GM12878 (cell line): ENCODE results near the gene FBXL19. TPM values are rescaled to one million over a fixed set of nuclear protein-coding genes. Genes with fewer than 3 reads are reported as not detected.

Experiments used
- CEBPZ ChIP-seq: fragments of 150-350 bp; IDR thresholded peaks from 2 replicates; pipeline ENCODE4 v1.6.1; 2016; ENCODE audit warnings: low read depth, low read length
- DPF2 ChIP-seq: fragments of 450-650 bp; IDR thresholded peaks from 2 replicates; pipeline ENCODE4 v1.6.1; 2017; ENCODE audit warnings: mild to moderate bottlenecking
- IKZF1 ChIP-seq: fragments of 450-650 bp; conservative IDR thresholded peaks from 2 replicates; pipeline ENCODE4 v1.6.1; 2017; ENCODE audit warnings: antibody characterized with exemption, mild to moderate bottlenecking
- MEF2B ChIP-seq: fragments of 450-650 bp; IDR thresholded peaks from 2 replicates; pipeline ENCODE4 v1.6.1; 2018; ENCODE audit warnings: mild to moderate bottlenecking, moderate library complexity; ENCODE audit not compliant: partially characterized antibody, poor library complexity, severe bottlenecking
- MYC ChIP-seq: IDR thresholded peaks from 2 replicates; pipeline ENCODE4 v1.6.1; 2011; ENCODE audit warnings: mild to moderate bottlenecking, low read length, moderate library complexity, inconsistent platforms; ENCODE audit not compliant: insufficient read depth, insufficient replicate concordance, insufficient read length, severe bottlenecking
- NKRF ChIP-seq: fragments of 450-650 bp; conservative IDR thresholded peaks from 2 replicates; pipeline ENCODE4 v1.6.1; 2017; ENCODE audit warnings: mild to moderate bottlenecking, moderate library complexity
- POLR2A ChIP-seq: IDR thresholded peaks from 2 replicates; pipeline ENCODE4 v1.6.1; 2011; ENCODE audit warnings: low read depth, mild to moderate bottlenecking, low read length
- RAD21 ChIP-seq: IDR thresholded peaks from 2 replicates; pipeline ENCODE4 v1.6.1; 2011; ENCODE audit warnings: mild to moderate bottlenecking, low read depth, low read length, moderate library complexity; ENCODE audit not compliant: insufficient read depth
- RUNX3 ChIP-seq: IDR thresholded peaks from 2 replicates; pipeline ENCODE4 v1.6.1; 2012; ENCODE audit warnings: low read length, inconsistent platforms
- SIX5 ChIP-seq: IDR thresholded peaks from 2 replicates; pipeline ENCODE4 v1.6.1; 2011; ENCODE audit warnings: mild to moderate bottlenecking, low read depth, low read length, moderate library complexity; ENCODE audit not compliant: severe bottlenecking
- SREBF2 ChIP-seq: IDR thresholded peaks from 2 replicates; pipeline ENCODE4 v1.6.1; 2012; ENCODE audit warnings: mild to moderate bottlenecking, low read length
- polyA plus RNA-seq, 11 experiments: library from polyadenylated mRNA; depleted of rRNA in 4 of 11; unstranded in 6 of 11; stranded (reverse) in 5 of 11; fragments of >200 nt; fragmentation: Nextera tagmentation in 4 of 11; fragmentation: Illumina TruSeq in 1 of 11; extraction: Ambion mirVana in 4 of 11; extraction: Trizol in 1 of 11; gene quantifications; 1 replicate in 1 of 11; 2 replicates in 10 of 11; pipeline versions ENCODE4 v1.2.1 to v1.2.3, GENCODE V29; 2011 to 2016; ENCODE audit warnings: inconsistent platforms in 2 of 11, missing spikeins in 2 of 11, low read depth in 1 of 11
- total RNA-seq, 4 experiments: library from RNA; depleted of rRNA in 3 of 4; stranded (reverse); fragments of >200 nt in 3 of 4; fragmentation: Illumina TruSeq in 1 of 4; extraction: Trizol in 1 of 4; gene quantifications; 2 replicates each; pipeline versions ENCODE4 v1.2.1 to v1.2.3, GENCODE V29; 2013 to 2021
- TF ChIP-seq, protein P1 (sequence below): IDR thresholded peaks from 2 replicates; pipeline ENCODE4 v1.6.1; 2012; ENCODE audit warnings: low read length, inconsistent platforms
- TF ChIP-seq, protein P2 (sequence below): IDR thresholded peaks from 2 replicates; pipeline ENCODE4 v1.6.1; 2011; ENCODE audit warnings: low read depth, mild to moderate bottlenecking, low read length, moderate library complexity, borderline replicate concordance; ENCODE audit errors: extremely low read depth
- TF ChIP-seq, protein P3 (sequence below): fragments of 450-650 bp; IDR thresholded peaks from 2 replicates; pipeline ENCODE4 v1.6.1; 2017; ENCODE audit warnings: mild to moderate bottlenecking
- TF ChIP-seq, protein P4 (sequence below): fragments of 450-650 bp; IDR thresholded peaks from 2 replicates; pipeline ENCODE4 v1.6.1; 2016; ENCODE audit warnings: mild to moderate bottlenecking, moderate library complexity, borderline replicate concordance

Gene FBXL19
- total and polyA plus RNA-seq, 10 of the 15 experiments (the other 5 are each of a cell fraction or from before 2014, with no cell fraction given), result 0.02 to 32.1 (median 6.8) TPM; not detected in 1

- TF ChIP-seq CEBPZ (no peak), SIX5 (no peak), RAD21 (peak; percentile 57), POLR2A (peak; percentile 39), DPF2 (0 out of 2 replicates have a peak, but pooled peaks have one; percentile 18), NKRF (no peak), IKZF1 (peak; percentile 46; the same call in 1 of the 2 replicates), RUNX3 (peak; percentile 20; the same call in 1 of the 2 replicates), MYC (peak; percentile 21), MEF2B (peak; percentile 42), SREBF2 (no peak)
- TF ChIP-seq, protein P1, sequence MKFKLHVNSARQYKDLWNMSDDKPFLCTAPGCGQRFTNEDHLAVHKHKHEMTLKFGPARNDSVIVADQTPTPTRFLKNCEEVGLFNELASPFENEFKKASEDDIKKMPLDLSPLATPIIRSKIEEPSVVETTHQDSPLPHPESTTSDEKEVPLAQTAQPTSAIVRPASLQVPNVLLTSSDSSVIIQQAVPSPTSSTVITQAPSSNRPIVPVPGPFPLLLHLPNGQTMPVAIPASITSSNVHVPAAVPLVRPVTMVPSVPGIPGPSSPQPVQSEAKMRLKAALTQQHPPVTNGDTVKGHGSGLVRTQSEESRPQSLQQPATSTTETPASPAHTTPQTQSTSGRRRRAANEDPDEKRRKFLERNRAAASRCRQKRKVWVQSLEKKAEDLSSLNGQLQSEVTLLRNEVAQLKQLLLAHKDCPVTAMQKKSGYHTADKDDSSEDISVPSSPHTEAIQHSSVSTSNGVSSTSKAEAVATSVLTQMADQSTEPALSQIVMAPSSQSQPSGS, result no peak
- TF ChIP-seq, protein P2, sequence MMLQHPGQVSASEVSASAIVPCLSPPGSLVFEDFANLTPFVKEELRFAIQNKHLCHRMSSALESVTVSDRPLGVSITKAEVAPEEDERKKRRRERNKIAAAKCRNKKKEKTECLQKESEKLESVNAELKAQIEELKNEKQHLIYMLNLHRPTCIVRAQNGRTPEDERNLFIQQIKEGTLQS, result no peak
- TF ChIP-seq, protein P3, sequence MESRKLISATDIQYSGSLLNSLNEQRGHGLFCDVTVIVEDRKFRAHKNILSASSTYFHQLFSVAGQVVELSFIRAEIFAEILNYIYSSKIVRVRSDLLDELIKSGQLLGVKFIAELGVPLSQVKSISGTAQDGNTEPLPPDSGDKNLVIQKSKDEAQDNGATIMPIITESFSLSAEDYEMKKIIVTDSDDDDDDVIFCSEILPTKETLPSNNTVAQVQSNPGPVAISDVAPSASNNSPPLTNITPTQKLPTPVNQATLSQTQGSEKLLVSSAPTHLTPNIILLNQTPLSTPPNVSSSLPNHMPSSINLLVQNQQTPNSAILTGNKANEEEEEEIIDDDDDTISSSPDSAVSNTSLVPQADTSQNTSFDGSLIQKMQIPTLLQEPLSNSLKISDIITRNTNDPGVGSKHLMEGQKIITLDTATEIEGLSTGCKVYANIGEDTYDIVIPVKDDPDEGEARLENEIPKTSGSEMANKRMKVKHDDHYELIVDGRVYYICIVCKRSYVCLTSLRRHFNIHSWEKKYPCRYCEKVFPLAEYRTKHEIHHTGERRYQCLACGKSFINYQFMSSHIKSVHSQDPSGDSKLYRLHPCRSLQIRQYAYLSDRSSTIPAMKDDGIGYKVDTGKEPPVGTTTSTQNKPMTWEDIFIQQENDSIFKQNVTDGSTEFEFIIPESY, result peak; percentile 98
- TF ChIP-seq, protein P4, sequence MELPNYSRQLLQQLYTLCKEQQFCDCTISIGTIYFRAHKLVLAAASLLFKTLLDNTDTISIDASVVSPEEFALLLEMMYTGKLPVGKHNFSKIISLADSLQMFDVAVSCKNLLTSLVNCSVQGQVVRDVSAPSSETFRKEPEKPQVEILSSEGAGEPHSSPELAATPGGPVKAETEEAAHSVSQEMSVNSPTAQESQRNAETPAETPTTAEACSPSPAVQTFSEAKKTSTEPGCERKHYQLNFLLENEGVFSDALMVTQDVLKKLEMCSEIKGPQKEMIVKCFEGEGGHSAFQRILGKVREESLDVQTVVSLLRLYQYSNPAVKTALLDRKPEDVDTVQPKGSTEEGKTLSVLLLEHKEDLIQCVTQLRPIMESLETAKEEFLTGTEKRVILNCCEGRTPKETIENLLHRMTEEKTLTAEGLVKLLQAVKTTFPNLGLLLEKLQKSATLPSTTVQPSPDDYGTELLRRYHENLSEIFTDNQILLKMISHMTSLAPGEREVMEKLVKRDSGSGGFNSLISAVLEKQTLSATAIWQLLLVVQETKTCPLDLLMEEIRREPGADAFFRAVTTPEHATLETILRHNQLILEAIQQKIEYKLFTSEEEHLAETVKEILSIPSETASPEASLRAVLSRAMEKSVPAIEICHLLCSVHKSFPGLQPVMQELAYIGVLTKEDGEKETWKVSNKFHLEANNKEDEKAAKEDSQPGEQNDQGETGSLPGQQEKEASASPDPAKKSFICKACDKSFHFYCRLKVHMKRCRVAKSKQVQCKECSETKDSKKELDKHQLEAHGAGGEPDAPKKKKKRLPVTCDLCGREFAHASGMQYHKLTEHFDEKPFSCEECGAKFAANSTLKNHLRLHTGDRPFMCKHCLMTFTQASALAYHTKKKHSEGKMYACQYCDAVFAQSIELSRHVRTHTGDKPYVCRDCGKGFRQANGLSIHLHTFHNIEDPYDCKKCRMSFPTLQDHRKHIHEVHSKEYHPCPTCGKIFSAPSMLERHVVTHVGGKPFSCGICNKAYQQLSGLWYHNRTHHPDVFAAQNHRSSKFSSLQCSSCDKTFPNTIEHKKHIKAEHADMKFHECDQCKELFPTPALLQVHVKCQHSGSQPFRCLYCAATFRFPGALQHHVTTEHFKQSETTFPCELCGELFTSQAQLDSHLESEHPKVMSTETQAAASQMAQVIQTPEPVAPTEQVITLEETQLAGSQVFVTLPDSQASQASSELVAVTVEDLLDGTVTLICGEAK, result no peak
Observed at GRCh38 chr16:30953511-30954124, 30.2 kb downstream of the FBXL19 start (continued).
